ENCODE results near the gene GSDMA. TPM values are rescaled to one million over a fixed set of nuclear protein-coding genes. Genes with fewer than 3 reads are reported as not detected.
A peak's percentile ranks its signal among the peaks of the same experiment; 100 is the strongest.

GSDMA gene
- total RNA-seq, 1 experiment from 2014 or later: not detected

DNA sequence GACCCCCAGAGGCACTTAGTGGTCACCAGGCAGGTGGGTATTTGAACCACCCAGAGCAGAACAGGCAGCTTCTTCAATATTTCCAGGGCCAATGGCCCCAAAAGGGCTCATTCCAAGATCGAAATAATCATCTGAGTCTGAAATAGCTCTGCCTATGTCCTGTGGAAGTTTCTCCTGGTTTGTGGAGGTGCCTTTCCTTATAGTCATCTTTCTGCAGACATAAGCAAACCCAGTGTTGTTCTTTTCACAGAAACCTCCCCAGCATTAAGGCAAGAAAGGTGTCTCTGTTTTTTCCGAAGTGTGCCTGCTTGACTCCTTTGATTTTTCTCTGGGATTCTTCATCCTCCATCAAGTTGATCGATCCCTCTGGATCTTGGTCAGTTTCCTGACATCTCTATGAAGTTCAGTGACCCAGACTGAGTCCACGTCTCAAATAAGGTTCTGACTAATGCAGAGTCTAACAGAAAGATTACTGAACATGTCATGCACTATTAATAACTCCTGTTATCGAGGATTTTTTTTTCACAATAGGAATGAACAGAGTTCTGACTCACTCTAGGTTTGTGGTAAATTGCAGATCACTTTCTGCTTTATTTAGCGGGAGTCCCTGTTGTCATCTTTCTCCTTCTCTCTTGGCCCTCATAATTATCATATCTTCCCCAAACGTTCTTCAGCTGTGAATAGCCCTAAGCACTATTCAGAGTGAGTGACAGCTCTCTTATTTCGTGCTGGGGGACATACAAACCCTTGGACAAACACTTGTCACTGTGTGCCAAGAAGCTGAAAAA, 33.8 kb upstream of the GSDMA start:
- H2AFZ ChIP-seq (ENCODE audit: low read length): no peak overlapping the region
- H3K79me1 ChIP-seq (ENCODE audit: insufficient read depth, low read depth, low read length, poor library complexity, severe bottlenecking): peaks cover 13% of the 10 kb centered on the region
- H3K9me3 ChIP-seq (ENCODE audit: control insufficient read depth, low read depth, low read length): no peaks in the 10 kb centered on the region
- H3K56ac ChIP-seq (ENCODE audit: insufficient read length, low read depth, low read length): no peak overlapping the region
- no peaks in the 10 kb centered on the region; a peak in 1 of 5 replicates for H3K9me3 Mint-ChIP-seq
- H3K4me3 Mint-ChIP-seq: peak overlapping the region in 1 of 2 experiments; percentile 89; a peak in 3 of 5 replicates
- no peak overlapping the region for H3T11ph ChIP-seq (ENCODE audit: low read length)
- H4K20me1 ChIP-seq (ENCODE audit: control insufficient read depth, insufficient read depth, insufficient read length): no peaks in the 10 kb centered on the region
- no peak overlapping the region for H3K9ac ChIP-seq (ENCODE audit: extremely low read depth, insufficient read length, low read length)
- H2BK5ac ChIP-seq (ENCODE audit: insufficient read length, low read length): no peak overlapping the region
- no peak overlapping the region for H4K8ac ChIP-seq (replicated peaks; ENCODE audit: insufficient read length, low read depth, low read length)
- no peak overlapping the region for H2BK20ac ChIP-seq (ENCODE audit: low read depth, low read length, poor library complexity, severe bottlenecking)
- H3K4ac ChIP-seq (ENCODE audit: low read depth, low read length): no peak overlapping the region
- H2BK15ac ChIP-seq (ENCODE audit: low read depth, low read length): no peak overlapping the region
- no peak for DNase-seq
- no peak overlapping the region for H4K5ac ChIP-seq (ENCODE audit: insufficient read length, low read depth, low read length)
- no peak overlapping the region for H3K27ac Mint-ChIP-seq
- TF ChIP-seq, protein P1, sequence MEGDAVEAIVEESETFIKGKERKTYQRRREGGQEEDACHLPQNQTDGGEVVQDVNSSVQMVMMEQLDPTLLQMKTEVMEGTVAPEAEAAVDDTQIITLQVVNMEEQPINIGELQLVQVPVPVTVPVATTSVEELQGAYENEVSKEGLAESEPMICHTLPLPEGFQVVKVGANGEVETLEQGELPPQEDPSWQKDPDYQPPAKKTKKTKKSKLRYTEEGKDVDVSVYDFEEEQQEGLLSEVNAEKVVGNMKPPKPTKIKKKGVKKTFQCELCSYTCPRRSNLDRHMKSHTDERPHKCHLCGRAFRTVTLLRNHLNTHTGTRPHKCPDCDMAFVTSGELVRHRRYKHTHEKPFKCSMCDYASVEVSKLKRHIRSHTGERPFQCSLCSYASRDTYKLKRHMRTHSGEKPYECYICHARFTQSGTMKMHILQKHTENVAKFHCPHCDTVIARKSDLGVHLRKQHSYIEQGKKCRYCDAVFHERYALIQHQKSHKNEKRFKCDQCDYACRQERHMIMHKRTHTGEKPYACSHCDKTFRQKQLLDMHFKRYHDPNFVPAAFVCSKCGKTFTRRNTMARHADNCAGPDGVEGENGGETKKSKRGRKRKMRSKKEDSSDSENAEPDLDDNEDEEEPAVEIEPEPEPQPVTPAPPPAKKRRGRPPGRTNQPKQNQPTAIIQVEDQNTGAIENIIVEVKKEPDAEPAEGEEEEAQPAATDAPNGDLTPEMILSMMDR (conservative IDR thresholded peaks at IDR 0.05): no peak
- H3K23ac ChIP-seq (ENCODE audit: insufficient read length, low read depth, low read length): no peak overlapping the region
- H3K4me1 Mint-ChIP-seq: peaks cover 38 to 44% of the 10 kb centered on the region in 2 experiments
- peaks cover 3% of the 10 kb centered on the region in 3 experiments for H3K36me3 Mint-ChIP-seq (ENCODE audit: insufficient read depth in 1 of 3, low read depth in 3 of 3)
- H2BK12ac ChIP-seq (ENCODE audit: insufficient read length, low read depth, low read length): no peak overlapping the region
- no peak overlapping the region for H3K18ac ChIP-seq (ENCODE audit: insufficient read length, low read depth, low read length)
- H3K14ac ChIP-seq (ENCODE audit: insufficient read depth, low read length): no peak overlapping the region
- H3K27me3 ChIP-seq (ENCODE audit: insufficient read depth, low read length): no peaks in the 10 kb centered on the region
- no peak overlapping the region for H4K91ac ChIP-seq (ENCODE audit: insufficient read length, low read depth, low read length)
- peaks cover 5% of the 10 kb centered on the region; the same call in 1 of the 2 replicates for H3K4me1 ChIP-seq (ENCODE audit: insufficient read depth, low read length)
- WGBS (ENCODE audit: extremely low coverage, insufficient read length, low lambda C conversion rate): no CpG with 5 or more reads among the region's 8 CpGs
- no peak overlapping the region for H3K27ac ChIP-seq (ENCODE audit: insufficient read length, low read depth, low read length)
- H2BK120ac ChIP-seq (ENCODE audit: low read depth, low read length, poor library complexity, severe bottlenecking): no peak overlapping the region
- no peaks in the 10 kb centered on the region for H3K27me3 Mint-ChIP-seq (ENCODE audit: low read depth)
- H3K23me2 ChIP-seq (ENCODE audit: insufficient read length, low read depth, low read length, poor library complexity, severe bottlenecking): peaks cover 15% of the 10 kb centered on the region
- no peak overlapping the region for H3K4me2 ChIP-seq (ENCODE audit: insufficient read depth, insufficient read length, low read length)
- H3K79me2 ChIP-seq (ENCODE audit: insufficient read depth, low read length): peaks cover 13% of the 10 kb centered on the region; the same call in 1 of the 2 replicates
- H2AK5ac ChIP-seq (ENCODE audit: insufficient read length, low read length): no peak overlapping the region

Measured in H9 (cell line).